GM21717 (cell line): Measurements from ENCODE around the gene H3-3A.

Experiments used
- ATAC-seq: cut with Tn5 transposase; IDR thresholded peaks from one replicate; pipeline ENCODE4 v1.9.1; 2021; ENCODE audit warnings: mild to moderate bottlenecking, moderate library complexity; ENCODE audit not compliant: unreplicated experiment

The H3-3A gene

DNA sequence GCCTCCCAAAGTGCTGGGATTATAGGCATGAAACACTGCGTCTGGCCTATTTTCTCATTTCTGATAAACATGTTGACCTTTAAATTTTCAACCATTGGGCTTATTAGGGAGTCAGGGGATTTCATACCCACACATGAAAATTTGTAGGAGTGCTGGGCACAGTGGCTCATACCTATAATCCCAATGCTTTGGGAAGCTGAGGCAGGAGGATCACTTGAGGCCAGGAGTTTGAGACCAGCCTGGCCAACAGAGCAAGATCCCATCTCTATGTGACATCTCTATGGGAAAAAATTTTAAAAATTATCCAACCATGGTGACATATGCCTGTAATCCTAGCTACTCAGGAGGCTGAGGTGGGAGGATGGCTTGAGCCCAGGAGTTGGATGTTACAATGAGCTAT lies 10.5 kb upstream of the H3-3A start:
- ATAC-seq = no peak

DNA sequence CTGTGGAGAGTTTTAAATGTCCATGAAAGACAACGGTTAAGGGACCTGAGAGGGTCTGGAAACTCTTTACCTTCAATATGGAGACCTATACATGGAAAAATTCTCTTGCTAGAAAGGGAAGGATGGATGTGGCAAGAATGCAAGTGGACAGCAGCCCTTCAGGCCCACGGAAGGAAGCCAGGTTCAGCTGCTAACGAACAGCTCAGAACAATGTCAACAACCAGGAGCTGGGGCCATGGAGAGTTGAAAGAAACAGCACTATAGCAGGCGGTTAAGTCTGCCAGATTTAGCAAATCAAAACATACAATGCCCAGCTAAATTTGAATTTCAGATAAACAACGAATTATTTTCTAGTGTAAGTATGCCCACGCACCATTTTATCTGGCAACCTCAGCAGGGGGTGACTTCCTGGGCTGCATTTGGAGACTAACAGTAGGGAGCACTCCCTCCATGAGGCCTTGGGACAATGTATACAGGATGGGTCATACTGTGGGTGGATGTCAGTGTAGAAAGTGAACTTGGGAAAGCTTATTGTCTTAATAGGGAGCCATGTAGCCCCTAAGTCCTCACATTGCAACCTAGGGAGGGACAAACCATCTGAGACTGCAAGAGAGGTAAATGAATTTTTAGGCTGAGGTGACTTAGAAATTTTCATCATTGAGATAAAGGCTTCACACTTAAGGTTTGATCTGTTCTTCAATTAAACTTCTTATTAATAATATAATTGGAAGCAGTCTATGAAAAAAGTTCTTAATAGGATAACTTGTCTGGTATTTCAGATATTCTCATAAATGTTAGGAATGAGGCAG lies 7.8 kb upstream of the H3-3A start:
- no peak for ATAC-seq

DNA sequence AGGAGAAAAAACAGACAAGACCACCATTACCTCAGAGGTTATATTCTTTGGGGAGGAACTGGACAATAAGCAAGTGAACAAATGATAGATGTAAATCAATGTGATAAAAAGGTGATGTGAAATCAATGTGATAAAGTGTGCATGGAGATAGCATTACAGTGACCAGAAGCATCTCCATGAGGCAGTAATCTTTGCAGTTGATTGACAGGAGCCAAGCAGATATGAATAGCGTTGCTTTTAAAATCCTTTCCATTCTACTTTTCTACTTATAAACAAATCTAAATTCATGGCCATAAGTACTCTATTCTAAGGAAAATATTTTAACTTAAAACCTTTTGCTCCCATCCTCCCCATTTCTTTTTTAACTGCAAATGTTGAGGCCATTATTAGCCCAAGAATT lies 2.8 kb upstream of the H3-3A start:
- ATAC-seq = no peak

DNA sequence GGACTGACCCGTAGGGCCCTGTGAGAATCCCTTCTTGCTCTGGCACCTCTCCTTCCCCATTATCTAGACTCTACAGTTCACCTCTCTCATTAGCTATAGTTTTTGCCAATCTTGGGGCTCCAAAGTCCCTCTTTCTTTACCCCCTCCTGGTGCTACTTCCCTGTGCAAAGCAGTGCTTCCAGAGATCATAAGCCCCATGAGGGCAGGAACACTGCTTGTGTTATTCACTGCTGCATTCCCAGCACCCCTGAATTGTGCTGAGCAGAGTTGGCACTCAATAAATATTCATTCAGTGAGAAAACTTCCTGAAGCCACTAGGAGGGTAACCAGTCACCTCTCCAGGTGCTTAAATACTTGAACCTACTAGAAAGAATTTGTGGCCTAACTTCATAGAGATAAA lies 2.1 kb upstream of the H3-3A start:
- no peak for ATAC-seq

DNA sequence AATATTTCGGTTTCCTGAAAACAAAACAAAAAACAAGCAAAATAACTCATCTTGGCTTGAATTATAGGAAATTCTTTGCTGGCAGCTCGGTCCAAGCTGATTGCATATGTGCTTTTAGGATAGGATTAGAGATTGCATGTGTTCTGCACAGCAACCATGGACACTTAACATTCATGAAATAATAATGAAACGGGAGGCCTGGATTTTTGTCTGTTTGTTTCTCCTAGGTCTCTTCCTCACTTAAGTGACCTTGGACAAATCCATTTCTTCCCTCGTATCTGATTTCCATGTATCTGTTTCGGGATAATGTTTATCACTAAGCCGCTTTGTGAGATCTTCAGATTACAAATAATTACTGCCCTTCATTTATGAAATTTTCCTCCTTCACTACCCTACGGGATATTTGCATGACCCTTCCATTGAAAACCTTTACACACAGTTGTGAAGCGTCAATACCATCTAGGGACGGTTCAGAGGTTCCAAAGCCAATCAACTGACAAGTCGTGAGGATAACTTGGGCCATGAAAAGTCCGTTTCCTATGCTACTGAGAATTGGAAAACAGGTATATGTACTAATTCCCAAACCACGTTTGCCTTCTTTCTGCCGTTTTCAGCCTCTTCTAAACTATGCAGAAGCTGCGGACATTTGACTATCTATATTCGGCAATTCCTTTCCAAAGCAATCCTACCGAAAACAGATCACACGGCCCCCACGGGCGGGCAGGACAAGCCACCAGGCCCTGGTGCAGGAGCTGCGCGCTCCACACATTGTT lies 1.3 kb upstream of the H3-3A start:
- ATAC-seq = no peak

DNA sequence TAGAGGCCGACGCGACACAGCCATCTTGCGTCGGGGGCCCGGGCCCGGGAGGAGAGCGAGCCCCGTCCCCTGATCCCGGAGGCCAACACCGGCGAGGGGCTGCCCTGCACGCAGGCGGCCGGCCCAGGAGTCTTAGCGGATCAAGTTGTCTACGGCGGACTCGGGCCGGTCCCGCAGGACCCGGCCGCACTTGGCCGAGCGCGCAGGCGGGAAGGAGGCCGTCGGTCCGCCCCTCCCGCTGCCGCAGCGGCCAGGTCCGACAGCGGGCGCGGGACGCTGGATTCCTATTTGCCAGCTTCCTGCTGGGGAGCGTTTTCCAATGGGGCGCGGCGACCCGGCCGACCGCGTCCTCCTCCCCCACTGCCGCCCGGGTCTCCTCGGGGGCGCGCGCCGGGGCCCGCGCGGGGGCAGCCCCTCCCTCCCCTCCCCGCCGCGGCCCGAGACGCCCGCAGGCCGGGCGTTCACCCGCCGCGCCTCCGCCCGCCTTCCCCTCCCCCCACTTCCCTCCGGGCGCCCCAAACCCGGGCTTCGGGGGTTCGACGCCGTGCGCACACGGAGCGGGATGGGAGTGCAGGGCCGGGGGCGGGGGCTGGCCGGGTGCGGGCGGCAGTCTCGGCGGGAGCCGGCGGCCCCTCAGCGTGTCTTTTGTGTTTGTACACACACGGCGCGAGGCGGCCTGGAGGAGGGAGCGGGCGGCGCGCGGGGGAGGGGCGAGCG lies 517 bp upstream of the H3-3A start:
- ATAC-seq = peak; percentile 47

DNA sequence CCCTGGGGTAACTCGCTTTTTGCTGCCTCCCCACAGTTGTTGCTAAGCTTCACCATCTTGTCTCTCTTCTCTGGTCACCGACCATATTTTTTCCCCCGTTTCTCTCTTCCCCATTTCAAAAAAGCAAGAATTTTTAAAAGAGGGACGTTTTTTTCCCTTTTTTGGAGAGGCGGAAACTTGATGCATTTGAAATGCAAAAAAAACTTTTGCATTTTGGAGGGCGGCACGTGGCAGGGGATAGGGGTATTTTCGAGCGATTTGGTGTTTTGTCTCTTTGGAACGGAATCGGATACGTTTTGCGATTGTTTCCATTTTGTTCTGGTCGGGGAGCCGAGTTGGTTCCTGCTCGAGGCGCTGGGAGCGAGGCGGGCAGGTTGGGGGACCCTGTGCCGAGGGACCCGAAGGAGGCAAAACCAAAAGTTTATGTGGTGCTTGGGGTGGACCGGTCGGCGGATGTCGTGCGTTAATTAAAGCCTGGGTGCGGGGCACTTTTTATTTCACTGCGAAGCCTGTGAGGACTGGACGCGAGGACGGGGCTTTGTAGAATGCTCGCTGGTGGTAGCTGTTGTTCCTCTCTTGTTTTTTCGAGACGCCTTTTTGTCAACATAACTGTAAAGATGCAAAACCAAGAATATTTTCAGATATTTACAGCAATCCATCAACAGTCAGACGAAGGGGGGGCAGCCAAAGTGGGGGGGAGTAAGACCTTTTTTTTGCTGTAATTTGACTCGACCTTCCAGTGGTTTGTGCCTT lies 884 bp downstream of the H3-3A start:
- peak; percentile 25 for ATAC-seq

DNA sequence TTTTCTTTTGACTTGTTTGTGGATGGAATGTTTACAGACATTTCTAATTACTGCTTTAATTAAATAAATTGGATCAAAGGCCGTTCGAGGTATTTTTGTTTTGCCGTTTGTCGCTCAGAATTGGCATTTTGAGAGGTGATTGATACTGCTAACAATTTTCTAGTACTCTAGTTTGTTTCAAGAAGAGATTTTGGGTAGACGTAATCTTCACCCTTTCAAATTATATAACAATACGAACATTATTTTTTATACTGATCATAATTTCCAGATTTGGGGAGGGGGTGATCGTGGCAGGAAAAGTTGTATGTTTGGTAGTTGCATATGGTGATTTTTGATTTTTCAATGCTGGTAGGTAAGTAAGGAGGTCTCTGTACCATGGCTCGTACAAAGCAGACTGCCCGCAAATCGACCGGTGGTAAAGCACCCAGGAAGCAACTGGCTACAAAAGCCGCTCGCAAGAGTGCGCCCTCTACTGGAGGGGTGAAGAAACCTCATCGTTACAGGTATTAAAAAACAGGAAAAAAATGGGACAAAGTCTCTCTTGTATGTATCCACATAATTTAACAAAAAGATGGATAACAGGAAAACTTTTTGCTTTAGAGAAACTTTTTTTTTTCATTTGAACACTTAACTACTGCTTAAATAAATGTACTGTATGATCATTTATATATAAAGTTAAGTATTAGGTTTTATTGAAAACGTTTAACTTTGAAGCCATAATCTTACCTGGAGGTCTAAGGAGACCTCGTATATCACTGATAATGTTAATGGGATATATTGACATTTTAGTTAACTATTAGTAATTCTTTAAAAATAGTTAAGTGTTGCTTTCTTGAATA lies 1.7 kb downstream of the H3-3A start:
- no peak for ATAC-seq

DNA sequence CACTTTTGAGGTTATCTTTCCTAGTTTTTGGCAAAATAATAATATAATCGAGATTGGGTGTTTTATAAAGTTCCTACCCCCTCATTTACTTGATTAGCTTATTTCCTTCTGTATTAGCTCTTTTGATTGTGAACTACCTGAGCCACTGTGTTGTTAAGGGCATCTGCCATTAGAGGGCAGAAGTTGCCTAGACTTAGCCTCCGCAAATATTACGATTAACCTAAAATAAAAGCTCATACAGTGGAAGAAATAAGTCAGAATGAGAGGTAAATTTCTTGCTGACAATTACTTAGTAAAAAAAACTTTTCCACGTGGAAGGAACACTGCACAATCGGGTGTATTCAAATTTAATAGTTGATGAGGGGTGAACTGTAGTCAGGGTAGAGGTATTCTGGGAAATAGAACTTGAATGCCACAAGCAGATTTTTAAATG lies 2.3 kb downstream of the H3-3A start:
- ATAC-seq = no peak

DNA sequence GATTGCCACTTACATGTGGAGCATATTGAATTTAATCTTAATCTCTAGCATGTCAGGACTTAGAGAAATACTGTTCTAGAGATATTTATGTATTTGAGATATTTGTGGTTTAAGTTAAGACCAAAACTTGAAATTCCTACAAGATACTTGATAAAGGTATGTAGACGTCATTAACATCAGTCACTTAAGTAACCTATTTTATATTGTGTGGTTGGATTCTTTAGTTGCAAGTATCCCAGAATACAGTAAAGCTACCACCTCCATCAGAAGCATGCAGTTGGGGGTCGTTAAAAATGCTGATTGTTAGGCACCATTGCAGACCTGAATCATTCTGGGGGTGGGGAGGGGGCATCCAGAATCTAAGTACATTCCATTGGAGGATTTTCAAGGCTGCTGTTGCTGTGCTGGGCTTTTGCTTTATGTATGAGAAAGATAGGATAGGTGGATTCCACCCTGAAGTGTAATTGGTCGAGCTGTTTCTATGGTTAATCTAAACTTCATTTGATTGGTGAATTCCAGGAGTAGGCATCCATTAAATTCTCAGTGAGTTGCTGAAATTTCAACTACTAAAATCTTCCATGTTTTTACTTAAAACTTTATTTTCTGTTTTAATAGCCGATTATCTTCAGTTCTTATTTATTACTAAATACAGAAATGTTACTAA lies 4.0 kb downstream of the H3-3A start:
- ATAC-seq = no peak

DNA sequence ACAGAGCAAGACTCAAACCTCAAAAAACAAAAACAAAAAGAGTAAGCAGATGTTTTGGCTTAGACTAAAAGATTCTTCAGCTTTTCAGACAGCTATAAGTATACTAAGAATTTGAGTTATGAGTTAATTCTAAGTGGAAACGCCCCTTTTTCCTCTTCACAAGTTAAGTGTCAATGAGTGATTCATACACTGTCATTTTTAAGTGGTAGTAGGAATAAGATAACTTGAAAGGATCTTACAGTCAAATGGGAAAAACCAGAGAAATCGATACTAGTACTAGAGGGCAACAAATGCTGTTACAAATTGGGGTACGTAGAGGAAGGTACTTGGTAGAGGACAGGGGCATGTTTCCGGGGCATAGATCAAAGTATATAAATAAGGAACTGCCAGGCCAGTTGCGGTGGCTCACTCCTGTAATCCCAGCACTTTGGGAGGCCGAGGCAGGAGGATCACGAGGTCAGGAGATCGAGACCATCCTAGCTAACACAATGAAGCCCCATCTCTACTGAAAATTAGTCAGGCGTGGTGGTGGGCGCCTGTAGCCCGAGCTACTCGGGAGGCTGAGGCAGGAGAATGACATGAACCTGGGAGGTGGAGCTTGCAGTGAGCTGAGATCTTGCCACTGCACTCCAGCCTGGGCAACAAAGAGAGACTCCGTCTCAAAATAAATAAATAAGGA lies 7.4 kb downstream of the H3-3A start:
- no peak for ATAC-seq

DNA sequence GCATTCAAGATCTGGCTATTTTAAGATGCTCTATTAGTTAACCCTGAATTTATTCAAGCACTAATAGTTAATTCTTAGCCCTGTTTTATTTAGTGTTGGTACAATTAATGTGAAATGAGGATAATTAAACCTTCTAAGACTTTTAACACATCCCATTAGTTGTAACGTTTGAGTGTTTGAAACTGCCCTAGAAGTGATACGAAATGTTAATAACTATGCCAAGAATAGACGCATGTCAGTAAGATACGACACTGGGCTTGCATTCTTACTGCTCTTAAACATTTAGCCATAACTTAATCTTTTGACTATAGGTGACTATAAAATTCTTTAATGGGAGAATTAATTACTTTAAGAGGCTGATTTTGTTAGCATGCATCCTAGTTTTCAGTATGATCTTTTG lies 9.8 kb downstream of the H3-3A start:
- ATAC-seq = no peak

DNA sequence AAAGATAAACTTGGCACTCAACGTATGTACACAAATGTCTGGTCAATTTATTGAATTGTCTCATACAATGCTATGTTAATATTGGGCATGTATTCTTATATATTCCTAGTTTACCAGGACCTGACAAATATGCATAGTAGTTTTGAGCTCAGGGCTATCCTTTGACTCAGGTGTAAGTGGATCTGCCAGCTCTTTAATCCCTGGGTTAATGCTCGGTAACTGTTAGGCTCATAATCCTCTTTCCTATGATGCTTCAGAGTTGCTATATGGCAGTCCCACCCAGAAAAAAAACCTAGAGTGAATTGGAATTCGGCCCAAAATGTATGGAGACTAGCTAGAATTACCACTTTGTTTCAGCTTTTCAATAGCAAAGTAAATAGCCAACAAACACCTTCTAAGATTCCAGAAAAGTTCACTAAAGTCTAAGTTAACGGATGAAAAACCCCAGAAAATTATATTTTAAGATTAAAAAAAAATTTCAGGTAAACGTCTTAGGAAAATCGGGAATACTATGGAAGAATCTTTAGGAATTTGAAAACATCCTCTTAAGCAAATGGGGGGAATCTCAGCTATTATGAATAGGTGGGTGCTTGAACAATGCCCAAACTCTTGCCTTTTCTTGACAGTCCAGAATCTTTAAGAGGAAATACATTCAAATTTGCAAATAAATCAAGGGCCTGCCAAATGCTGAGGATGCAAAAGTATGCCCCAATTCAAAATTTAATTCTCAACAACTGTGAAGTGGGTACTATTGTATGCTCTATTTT lies 10.9 kb downstream of the H3-3A start:
- no peak for ATAC-seq

DNA sequence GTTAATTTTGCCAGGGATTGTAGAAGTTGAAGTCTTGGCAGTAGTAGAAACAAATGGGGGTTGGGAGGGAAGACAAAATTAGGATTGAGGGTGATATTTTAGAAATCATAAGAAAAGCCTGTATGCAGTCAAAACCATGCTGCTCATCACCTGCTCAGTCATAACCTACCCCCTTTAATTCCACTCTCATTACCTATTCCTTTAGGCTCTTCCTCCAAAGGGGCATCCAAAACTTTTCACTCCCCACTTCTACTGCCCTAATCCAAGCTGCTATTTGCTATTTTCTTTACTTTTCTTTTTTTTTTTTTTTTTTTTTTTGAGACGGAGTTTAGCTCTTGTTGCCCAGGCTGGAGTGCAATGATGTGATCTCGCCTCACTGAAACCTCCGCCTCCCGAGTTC lies 11.5 kb downstream of the H3-3A start:
- no peak for ATAC-seq

DNA sequence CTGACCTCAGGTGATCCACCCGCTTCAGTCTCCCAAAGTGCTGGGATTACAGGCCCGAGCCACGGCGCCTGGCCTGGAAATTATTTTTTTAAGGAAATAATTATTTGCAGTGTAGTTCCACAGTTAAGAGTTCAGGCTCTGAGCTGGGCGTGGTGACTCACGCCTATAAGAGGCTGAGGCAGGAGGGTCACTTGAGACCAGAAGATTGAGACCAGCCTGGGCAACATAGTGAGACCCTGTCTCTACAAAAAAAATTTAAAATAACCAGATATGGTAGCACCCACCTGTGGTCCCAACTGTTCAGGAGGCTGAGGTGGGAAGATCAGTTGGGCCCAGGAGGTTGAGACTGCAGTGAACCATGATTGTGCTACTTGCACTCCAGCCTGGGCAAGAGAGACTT lies 13.9 kb downstream of the H3-3A start:
- no peak for ATAC-seq

DNA sequence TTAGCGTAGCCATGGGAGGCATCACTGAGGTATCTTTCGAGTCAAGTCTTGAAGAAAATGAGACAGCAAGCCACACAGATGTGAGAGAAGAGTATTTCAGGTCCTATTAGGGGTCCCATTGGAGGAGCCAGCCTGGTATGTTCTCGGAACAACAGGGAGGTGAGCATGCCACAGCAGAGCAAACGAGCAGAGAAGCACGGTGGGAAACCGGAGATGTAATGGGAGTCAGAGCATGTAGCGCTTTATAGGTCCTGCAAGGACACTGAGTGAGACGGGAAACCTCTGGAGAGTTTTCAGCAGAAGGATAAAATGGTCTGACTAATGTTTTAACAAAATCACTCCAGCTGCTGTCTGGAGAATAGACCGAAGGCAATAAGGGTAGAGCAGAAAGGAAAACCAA lies 15.9 kb downstream of the H3-3A start:
- ATAC-seq = no peak

DNA sequence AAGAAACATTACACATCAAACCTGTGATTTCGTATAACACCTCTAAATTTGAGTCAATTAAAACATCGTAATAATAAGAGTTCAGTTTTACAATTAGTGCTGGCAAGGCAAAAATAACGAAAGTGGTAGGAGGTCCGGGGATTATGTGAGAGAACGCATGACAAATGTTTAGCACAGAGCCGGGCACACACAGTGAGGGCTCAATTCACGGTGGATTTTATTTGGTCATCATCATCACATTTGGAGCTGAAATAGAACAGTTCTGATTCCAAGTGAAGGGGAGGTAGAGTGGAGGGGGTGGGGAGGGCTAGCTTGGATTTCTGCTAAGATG lies 20.0 kb downstream of the H3-3A start:
- ATAC-seq = no peak

DNA sequence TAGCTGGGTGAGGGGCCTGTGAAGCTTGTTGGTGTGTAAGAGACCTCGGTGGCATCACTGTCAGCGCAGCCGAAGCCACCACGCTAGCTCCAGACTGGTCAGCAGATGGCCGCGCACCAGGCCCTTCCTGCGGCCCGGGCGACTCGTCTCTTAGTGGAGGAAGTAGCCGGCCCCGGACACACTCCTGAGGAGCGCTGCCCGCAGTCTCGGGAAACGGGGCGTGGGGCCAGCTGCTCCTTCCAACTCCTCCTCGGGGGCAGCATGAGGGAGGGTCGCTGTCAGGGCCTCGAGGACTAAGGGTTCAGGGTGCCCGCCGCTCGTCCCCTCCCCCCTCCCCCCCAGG lies 20.4 kb downstream of the H3-3A start:
- peak; percentile 8 for ATAC-seq
